ENCODE data around the gene NUFIP1.
"Not testable (repeated sequence)": the region's sequence is repeated elsewhere in the genome, so short reads cannot be mapped to it uniquely, and the experiment has no call there.

NUFIP1 gene

DNA sequence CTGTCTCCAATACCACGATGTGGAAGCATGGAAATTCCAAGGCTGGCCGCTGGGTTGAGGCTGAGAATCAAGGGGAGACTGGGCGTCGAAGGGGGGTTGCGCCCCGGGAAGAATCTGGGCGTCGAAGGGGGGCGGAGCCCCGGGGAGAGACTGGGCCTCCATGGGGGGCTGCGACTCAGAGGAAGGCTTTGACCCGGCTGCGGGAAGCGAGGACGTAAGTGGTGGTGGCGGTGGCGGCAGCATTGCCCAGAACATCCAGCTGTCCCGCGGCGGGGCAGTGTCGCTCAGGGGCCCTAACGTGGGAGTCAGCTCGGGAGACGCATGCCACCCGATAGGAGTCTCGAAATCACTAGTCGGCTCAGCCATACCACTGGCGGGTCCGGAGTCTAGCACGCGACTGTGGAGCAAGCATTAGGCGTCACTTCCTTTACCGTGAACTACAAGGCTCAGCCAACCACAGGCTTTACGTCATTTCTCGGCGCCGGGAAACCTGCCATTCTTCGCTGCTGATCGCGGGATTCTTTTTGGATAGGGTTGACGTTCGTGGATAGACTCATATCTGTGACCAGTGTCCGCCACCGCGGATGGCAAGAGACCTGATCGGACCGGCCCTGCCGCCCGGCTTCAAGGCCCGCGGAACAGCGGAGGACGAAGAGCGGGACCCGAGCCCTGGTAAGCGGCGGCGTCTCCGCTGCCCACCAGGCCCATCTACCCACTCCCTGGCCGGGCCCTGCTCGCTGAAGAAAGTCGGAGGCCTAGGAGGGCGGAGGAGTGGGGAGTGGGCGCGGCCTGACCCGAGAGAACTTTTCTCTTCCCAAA, at the start of gene NUFIP1, which contains the start of gene GPALPP1:
TSS of gene NUFIP1 (minus strand) at position 401 of the 819 bp plus-strand sequence. CDS start at position 366, 35 bp downstream.
TSS of gene GPALPP1 (plus strand) at position 468 of the 819 bp plus-strand sequence. CDS start at position 585, 117 bp downstream.
- peak; percentile 94 for DNase-seq

DNA sequence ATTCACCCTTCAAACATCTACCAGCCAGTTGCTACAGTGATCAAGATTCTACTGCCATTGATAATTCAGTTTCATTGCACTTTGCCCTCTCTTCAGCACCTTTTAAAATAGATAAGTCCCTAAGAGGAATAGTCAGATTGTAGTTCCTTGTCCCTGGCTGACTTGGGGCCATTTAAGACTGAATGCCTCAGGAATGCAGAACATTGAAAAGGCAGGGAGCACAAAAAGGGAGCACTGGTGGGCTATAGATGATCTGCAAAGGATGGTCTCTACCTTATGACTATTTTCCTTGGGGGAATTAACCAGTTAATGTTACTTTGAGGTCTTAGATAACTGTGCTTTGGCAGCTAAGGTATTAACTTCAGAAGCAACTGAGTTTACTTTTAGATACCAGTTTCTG, 46.9 kb upstream of the NUFIP1 start:
- DNase-seq, result no peak

DNA sequence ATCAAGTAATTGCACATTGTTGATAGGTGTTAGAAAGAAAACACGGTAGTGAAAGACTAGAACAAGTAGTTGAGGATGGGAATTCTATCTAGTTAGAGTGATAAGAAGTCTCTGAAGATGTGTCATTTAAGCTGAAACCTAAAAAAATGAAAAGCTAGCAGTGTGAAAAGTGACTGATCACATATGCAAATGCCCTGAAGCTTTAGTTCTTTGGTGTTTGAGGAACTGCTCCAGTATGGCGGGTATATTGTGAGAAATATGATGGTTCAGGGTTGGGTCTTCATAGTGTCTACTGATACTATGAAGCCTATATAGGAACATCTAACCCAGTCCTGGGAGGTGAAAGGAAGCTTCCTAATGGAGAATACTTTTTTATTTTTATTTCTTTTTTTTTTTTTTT, 45.1 kb upstream of the NUFIP1 start:
- DNase-seq, result no peak

DNA sequence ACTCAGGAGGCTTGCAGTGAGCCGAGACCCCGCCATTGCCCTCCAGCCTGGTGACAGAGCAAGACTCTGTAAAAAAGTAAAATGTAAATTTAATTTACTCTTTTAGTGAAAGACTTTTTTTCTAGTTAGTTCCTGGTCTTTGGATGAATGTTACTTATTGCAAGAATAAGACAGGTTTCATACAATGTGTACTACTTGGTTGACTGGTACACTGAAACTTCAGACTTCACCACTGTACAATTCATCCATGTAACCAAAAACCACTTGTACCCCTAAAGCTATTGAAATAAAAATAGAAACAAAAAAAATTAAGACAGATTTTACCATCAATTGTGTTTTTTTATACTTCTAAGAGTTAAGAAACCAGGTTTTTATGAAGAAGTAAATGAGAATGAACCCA, 35.6 kb upstream of the NUFIP1 start:
- DNase-seq, result no peak

DNA sequence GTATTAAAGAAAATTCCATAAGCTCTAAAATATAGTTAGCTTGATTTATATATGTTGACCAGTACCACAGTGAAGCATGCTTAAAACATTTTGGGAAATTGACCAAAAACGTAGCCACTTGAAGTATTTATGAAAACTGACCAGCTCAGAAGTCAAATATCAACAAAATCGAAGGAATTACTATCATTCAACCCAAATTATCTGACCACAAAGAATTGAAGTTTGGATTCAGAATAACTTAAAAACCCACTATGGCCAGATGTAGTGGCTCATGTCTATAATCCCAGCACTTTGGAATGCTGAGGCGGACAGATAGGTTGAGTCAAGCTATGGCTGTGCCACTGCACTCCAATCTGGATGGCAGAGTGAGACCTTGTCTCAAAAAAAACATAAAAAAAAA, 32.0 kb upstream of the NUFIP1 start:
- DNase-seq, result peak; percentile 4

DNA sequence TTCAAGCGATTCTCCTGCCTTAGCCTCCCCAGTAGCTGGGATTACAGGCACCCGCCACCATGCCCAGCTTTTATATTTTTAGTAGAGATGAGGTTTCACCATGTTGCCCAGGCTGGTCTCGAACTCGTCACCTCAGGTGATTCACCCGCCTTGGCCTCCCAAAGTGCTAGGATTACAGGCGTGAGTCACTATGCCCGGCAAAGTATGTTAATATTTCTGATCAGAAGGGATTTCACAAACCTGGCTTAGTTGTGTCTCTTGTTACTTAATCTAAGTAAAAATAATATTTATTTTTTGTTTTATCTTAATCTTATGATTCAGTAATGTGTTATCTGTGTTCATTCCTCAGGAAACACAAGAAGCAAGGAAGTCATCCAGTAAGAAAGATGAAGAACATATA, 30.7 kb upstream of the NUFIP1 start:
- DNase-seq, result not testable (repeated sequence)

DNA sequence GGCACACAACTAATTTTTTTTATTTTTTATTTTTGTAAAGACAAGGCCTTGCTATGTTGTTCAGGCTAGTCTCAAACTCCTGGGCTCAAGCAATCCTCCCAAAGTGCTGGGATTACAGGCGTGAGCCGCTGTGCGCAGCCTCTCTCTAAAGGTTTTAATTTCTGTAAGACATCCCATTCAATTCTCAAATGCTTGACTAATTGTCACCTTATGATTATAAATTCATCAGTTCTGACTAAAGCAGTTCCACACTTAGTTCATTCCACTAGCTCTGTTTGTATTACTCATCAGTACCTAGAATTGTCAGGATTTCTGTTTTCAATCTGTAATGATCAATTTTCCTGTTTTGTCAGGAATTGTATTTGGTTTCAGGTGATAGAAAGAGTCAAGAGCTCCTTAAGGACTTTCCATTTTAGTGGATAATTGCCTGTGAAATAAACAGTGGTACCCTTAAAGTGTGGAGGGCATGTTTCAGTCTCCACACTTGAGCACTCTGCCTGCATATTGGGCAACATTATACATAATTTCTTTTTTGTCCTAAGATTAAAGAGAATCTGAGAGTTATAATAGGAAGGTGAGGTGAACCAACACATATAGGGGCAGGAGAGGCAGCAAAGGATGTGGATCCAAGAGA, 27.6 kb upstream of the NUFIP1 start:
- DNase-seq, result no peak

DNA sequence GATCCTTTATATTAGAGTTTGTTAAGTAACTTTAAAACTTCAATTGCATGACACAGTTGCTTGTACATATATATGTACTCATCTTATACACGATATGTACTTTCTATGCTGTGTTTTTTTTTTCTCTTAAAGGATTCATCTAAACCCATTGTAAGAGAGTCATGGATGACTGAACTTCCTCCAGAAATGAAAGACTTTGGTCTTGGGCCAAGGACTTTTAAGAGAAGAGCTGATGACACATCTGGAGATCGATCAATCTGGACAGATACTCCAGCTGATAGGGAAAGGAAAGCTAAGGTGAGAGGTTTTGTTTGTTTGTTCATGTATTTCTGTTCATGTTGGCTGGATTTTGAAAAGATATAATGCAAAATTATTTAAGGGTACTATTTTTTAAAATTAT, 26.0 kb upstream of the NUFIP1 start:
- DNase-seq, result peak; percentile 10

DNA sequence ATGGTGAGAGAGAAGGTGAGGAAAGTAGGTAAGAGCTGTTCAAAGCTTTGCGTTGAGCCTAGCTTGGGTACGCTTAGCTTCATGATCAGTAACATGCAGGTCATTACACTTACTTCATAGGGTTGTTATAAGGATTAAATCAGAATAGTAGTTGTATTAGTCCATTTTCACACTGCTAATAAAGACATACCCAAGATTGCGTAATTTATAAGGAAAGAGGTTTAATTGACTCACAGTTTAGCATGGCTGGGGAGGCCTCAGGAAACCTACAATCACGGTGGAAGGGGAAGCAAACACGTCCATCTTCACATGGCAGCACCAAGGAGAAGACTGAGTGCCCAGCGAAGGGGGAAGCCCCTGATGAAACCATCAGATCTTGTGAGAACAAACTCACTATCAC, 21.9 kb upstream of the NUFIP1 start:
- no peak for DNase-seq

DNA sequence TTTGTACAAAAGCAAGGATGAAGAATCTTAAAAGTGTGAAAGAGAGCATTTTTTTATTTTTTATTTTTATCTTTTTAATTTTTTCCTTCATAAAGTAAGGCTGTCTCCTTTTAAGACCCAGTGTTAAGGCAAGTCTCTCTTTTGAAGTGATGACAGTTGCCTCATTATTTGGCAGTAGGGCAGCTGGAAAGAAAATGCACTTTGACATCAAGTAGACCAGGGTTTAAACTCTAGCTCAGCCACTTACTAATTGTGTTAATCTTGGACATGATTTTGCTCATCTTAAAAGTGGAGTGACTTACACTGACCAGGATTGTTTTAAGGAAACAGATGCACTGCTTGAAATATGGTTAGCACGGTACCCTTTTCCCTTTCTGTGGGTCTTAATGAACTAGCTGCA, 18.6 kb upstream of the NUFIP1 start:
- no peak for DNase-seq

DNA sequence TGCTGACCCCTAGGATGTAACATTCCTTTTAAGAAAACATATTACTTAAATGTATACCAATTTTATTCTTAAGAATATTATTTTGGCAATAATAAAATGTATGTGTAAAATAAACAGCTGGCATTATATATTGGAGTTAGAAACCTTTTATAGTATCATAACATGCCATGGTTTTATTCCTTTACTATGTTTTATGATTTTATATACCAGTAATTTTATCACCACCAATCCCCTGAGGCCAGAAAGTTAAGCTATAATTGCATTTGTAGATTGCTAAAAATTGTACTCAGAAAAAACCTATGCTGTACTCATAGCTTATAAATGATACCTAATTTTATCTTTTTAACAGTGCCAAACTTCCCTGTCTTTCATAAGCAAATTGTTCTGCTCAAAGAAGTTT, 18.0 kb upstream of the NUFIP1 start:
- DNase-seq, result no peak

DNA sequence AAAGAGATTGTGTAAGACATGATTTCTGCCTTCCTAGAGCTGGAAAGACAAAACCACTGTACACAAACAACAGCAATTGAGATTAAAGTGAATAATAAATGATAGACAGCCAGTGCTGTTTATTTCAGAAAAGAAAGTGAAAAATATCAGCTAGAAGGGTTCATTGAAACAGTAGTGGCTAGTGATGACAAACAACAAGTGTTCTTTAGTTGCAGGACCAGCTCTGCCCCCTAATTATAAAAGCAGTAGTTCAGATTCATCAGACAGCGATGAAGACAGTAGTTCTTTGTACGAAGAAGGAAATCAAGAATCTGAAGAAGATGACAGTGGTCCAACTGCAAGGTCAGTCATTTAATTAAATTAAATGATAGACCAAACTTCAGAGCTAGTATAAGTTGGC, 14.8 kb upstream of the NUFIP1 start:
- no peak for DNase-seq

DNA sequence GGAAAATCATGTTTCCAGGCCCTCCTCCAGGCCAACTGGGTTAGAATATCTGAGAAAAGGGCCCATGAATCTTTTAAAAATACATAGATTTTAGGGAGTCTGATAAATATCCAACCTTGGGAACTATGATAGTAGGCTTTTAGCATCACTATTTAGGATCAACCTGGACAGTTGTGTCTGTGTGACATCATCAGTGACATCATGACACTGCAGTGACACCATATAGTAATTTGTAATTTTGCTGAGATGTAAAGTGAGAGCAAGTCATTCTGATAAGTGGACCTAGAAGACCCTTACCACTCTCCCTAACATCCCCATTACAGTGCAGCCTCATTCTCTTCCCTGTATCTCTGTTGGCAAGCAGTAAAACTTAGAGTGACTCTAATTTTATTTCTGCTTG, 14.1 kb upstream of the NUFIP1 start:
- DNase-seq, result no peak

DNA sequence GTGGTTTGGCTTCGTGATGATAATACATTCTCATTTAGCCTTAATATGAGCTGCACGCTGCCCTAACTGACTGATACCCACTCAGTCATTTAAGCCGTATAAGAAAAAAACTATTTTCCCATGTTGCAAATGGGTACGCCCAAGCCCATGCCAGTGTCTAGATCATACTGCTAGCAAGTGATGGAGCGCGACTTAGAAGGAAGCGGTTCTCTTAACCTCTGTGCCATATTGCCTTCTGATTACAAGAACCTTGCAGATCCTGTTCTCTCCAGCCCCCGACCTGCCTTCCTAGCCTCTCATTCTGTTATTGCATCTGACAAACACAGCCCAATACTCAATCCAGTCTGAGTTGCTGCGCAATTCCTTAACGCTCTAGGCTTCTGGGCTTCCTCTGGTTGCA, 670 bp upstream of the NUFIP1 start:
- DNase-seq, result no peak

DNA sequence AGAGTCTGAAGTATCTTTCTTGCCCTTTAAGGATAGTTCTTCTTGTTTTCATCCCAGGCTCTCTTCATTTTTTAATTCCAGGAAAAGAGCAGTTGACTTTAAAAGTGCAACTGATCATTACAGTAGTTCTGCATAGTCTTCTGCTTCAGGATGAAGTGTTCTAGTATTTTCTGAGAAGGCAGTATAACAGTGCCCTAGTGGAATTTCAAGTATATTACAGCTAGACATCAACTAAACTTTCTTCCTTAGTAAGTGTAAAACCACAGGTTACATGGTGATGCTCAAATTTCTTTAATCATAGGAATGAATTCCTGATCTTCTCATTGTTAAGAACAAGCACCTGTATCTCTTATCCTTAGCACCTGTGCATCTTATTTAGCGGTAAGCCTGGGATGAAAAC, 10.9 kb downstream of the NUFIP1 start:
- no peak for DNase-seq

DNA sequence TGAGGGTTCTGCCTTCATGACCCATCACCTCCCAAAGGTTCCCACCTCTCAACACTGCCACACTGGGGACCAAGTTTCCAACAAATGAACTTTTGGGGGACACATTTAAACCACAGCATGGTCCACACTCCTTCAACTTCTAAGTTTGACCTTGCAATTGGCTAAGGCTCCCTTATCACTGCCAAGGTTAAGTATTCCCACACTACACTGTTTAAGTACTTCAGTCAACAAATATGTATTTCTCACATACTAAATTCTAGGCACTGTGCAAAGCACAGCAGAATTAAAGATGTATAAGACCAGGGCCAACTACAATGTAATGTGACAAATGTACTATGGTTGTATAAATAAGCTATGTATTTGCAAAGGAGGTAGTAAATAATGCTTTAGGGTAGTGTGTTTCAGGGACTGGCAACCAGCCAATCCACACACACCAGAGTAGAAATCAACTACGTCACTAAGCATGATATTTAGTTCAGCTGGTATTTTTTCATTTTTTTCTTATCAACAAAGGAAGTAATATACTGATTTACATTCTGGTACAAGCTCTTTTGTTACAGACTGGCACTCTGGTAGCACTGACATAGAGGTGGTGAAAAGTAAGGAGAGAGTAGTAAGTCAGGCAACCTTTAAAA, 12.2 kb downstream of the NUFIP1 start:
- no peak for DNase-seq

DNA sequence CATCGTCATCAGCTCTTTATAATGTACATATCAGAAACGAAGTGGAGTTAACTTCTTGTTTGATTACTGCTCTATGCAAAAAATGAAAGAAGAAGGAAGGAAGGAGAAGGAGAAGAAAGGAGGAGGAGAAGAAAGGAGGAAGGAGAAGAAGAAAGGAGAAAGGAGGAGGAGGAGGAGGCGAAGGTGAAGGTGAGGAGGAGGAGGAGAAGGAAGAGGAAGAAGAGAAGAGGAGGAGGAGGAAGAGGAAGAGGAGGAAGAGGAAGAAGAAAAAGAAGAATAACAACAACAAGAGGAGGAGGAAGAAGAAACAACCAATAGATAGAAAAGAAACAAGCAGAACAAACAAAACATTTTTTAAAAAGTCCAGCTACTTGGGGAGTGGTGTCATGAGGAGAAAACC, 13.1 kb downstream of the NUFIP1 start:
- DNase-seq, result no peak

DNA sequence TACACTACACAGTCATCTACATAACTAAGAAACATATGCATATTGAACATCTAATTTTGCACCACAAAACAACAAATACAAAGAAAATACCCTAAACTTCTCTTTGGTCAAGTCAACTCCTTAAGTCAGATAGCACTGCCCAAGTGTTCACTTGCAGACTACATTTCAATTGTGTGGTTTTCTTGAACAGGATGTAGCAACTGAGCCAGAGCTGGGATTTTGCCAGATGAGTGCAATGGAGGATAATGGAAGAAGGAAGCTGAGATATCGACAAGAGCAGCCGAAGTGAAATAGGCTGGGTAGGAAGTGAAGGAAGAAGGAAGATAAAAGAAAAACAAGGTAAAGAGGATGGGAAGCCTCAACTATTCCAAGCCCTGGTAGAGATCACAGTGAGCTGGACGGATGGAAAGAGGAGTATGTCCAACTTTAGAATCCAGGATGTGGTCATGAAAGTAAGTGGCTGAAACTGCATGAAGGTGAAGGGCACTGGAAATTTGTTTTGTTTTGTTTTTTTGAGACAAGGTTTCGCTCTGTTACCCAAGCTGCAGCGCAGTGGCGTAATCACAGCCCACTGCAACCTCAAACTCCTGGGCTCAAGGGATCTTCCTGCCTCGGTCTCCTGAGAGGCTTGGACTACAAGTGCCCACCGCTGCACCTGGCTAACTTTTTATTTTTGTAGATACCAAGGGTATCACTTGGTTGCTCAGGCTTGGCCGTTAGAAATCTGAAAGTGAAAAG, 15.0 kb downstream of the NUFIP1 start:
- peak; percentile 74 for DNase-seq

DNA sequence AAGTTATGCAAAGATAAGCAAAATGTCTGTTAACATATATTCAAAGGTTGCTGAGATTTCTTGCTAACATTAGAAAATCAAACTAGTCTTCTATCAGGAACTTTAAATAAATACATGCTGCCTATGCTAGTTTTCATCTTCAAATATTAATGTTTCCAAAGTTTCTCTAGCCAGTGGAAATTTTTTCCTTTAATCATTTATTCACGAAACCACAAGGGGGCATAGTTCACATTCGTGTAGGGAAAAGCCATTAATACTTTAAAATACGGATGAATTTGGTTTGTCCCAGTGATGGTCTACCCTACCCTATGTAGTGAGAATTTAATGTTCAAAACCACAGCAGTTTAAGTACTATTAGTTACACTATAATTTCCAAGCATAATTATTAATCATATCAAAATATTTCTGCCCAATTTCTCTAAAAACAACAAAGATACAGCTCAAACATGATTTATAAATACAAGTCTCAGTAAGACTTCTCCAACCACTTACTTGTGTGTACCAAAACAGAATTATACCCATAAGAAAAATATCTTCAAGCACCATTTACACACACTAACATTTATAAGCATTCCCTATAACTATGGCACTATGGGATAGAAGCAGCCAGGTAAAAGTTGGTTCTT, 16.2 kb downstream of the NUFIP1 start:
- peak; percentile 40 for DNase-seq

DNA sequence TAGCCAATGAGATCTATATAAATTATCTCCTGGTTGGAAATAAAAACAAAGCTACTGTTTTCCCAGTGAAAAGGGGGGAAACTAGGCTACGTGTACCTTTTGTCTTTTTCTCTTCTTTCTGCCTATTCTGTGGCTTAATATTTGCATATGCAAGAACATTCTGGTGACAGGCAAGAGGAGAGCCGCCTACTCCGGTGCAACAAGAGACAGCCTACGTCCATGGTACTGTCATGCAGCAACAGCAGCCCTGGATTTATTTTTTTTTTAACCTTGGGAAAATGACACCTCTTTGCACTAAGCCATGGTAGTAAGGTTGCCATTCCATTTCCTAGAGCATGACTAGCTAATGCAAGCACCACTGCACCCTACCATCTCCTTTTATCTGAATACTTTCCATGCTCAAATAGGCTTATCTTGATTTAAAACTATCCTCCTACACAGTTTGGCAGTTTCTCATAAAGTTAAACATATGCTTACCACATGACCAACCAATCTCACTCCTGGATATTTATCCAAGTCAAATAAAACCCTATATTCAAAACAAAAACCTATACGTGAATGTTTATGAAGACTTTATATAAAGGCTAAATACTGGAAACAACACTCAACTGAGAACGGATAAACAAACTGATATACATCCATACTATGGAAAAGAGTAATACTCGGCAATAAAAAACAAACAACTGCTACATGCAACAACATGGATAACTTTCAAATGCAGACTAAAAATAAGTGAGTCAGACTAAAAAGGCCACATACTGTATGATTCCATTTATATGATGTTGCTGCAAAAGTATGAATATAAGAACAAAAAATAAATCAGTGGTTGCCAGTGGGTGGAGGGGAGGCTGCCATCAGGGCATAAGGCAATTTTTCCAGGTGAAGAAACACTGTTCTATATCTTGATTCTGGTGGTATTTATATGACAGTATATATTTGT, 17.3 kb downstream of the NUFIP1 start:
- no peak for DNase-seq

Measured in fibroblast of upper back skin (primary cell).